K562 (cell line): ENCODE measurements around the gene SEC16A. TPM values are rescaled to one million over a fixed set of nuclear protein-coding genes. Genes with fewer than 3 reads are reported as not detected.

Experiments
- CBX5 ChIP-seq: IDR thresholded peaks from 2 replicates; pipeline ENCODE4 v1.6.1; 2014; ENCODE audit warnings: low read depth, borderline replicate concordance
- CCAR2 ChIP-seq: fragments of 200-400 bp; formaldehyde crosslinking; IDR thresholded peaks from 2 replicates; pipeline ENCODE4 v1.6.1; 2017; ENCODE audit warnings: mild to moderate bottlenecking, low read depth, low read length
- E2F3 ChIP-seq: fragments of 250-450 bp; sonication (Bioruptor Pico); IDR thresholded peaks from 2 replicates; pipeline ENCODE4 v1.4.0; 2020; ENCODE audit warnings: mild to moderate bottlenecking
- GABPA ChIP-seq: fragments of 200-800 bp; sonication (Bioruptor generic); conservative IDR thresholded peaks from 2 replicates; pipeline ENCODE4 v1.6.1; 2016; ENCODE audit warnings: low read depth, missing genetic modification characterization, missing compliant biosample characterization
- NR2C2 ChIP-seq, 2 experiments: fragments of 200-800 bp in 1 of 2; sonication (Bioruptor generic) in 1 of 2; sonication (generic) in 1 of 2; formaldehyde crosslinking in 1 of 2; IDR thresholded peaks; 2 replicates each; pipeline versions ENCODE4 v1.6.1 to v1.8.0; 2016 to 2022; ENCODE audit warnings: mild to moderate bottlenecking in 1 of 2, missing compliant biosample characterization in 1 of 2, missing genetic modification characterization in 1 of 2, missing genetic modification reagents in 1 of 2
- PTRF ChIP-seq: fragments of 450-650 bp; IDR thresholded peaks from 2 replicates; pipeline ENCODE4 v1.6.1; 2016; ENCODE audit warnings: mild to moderate bottlenecking, missing genetic modification characterization, missing compliant biosample characterization
- PTTG1 ChIP-seq: fragments of 450-650 bp; IDR thresholded peaks from 2 replicates; pipeline ENCODE4 v1.6.1; 2016; ENCODE audit warnings: low read depth, mild to moderate bottlenecking, missing genetic modification characterization, missing compliant biosample characterization
- RBM17 ChIP-seq: fragments of 200-400 bp; formaldehyde crosslinking; IDR thresholded peaks from 2 replicates; pipeline ENCODE4 v1.6.1; 2017; ENCODE audit warnings: low read depth, mild to moderate bottlenecking, low read length, borderline replicate concordance
- SETDB1 ChIP-seq: IDR thresholded peaks from one replicate; pipeline ENCODE4 v1.6.1; 2012; ENCODE audit warnings: low read length, control low read depth, inconsistent platforms
- TEAD1 ChIP-seq, 2 experiments: fragments of 450-650 bp in 1 of 2; sonication (generic) in 1 of 2; formaldehyde crosslinking; IDR thresholded peaks; 2 replicates each; pipeline versions ENCODE4 v1.4.0 to v1.8.0; 2020 to 2022; ENCODE audit warnings: mild to moderate bottlenecking in 2 of 2, missing genetic modification reagents in 1 of 2
- YBX1 ChIP-seq: fragments of 450-650 bp; IDR thresholded peaks from 2 replicates; pipeline ENCODE4 v1.7.1; 2016; ENCODE audit warnings: mild to moderate bottlenecking
- ZBTB8A ChIP-seq: fragments of 450-650 bp; IDR thresholded peaks from 2 replicates; pipeline ENCODE4 v1.6.1; 2018; ENCODE audit warnings: mild to moderate bottlenecking, moderate library complexity; ENCODE audit not compliant: partially characterized antibody
- ZNF644 ChIP-seq: fragments of 200-800 bp; sonication (Bioruptor generic); IDR thresholded peaks from 2 replicates; pipeline ENCODE4 v1.6.1; 2016; ENCODE audit warnings: low read depth, missing genetic modification characterization, missing compliant biosample characterization
- ZNF764 ChIP-seq: fragments of 250-450 bp; sonication (Bioruptor Pico); IDR thresholded peaks from 2 replicates; pipeline ENCODE4 v1.4.0; 2020; ENCODE audit warnings: low read depth, mild to moderate bottlenecking, moderate library complexity
- ZSCAN32 ChIP-seq: fragments of 450-650 bp; formaldehyde crosslinking; IDR thresholded peaks from 2 replicates; pipeline ENCODE4 v1.4.0; 2020; ENCODE audit warnings: mild to moderate bottlenecking, moderate library complexity
- polyA plus RNA-seq, 8 experiments: library from polyadenylated mRNA; depleted of rRNA in 4 of 8; stranded (reverse) in 5 of 8; unstranded in 3 of 8; fragments of >200 nt; fragmentation: Nextera tagmentation in 2 of 8; fragmentation: Illumina TruSeq in 1 of 8; extraction: Ambion mirVana in 2 of 8; extraction: Trizol in 1 of 8; gene quantifications; 2 replicates each; pipeline versions ENCODE4 v1.2.1 to v1.2.3, GENCODE V29; 2011 to 2014; ENCODE audit warnings: inconsistent platforms in 1 of 8, missing spikeins in 1 of 8
- total RNA-seq, 7 experiments: library from RNA; depleted of rRNA in 6 of 7; stranded (reverse); fragments of >200 nt in 6 of 7; fragmentation: Illumina TruSeq in 2 of 7; extraction: Trizol in 2 of 7; gene quantifications; 2 replicates each; pipeline versions ENCODE4 v1.2.1 to v1.2.3, GENCODE V29; 2011 to 2021; ENCODE audit warnings: low replicate concordance in 1 of 7
- TF ChIP-seq, protein P1 (sequence below), 3 experiments: fragments of 200-800 bp in 1 of 3; fragments of 250-450 bp in 1 of 3; fragments of 450-650 bp in 1 of 3; sonication (Bioruptor Pico) in 1 of 3; sonication (Bioruptor generic) in 1 of 3; formaldehyde crosslinking in 1 of 3; IDR thresholded peaks; 2 replicates each; pipeline versions ENCODE4 v1.6.1 to v1.8.0; 2016 to 2022; ENCODE audit warnings: mild to moderate bottlenecking in 2 of 3, missing genetic modification characterization in 2 of 3, missing compliant biosample characterization in 1 of 3, moderate library complexity in 1 of 3
- TF ChIP-seq, protein P2 (sequence below): fragments of 450-650 bp; IDR thresholded peaks from 2 replicates; pipeline ENCODE4 v1.6.1; 2017; ENCODE audit warnings: antibody characterized with exemption
- TF ChIP-seq, protein P3 (sequence below): sonication (generic); formaldehyde crosslinking; IDR thresholded peaks from 2 replicates; pipeline ENCODE4 v1.8.0; 2022; ENCODE audit warnings: missing genetic modification reagents, mild to moderate bottlenecking, moderate library complexity, borderline replicate concordance
- TF ChIP-seq, protein P4 (sequence below): IDR thresholded peaks from 2 replicates; pipeline ENCODE4 v1.6.1; 2016; ENCODE audit warnings: missing genetic modification characterization, missing compliant biosample characterization

Gene SEC16A
- total and polyA plus RNA-seq, 9 of the 15 experiments (the other 6 are each of a cell fraction or from before 2014, with no cell fraction given): 8.3 to 62.8 (median 14.0) TPM

DNA sequence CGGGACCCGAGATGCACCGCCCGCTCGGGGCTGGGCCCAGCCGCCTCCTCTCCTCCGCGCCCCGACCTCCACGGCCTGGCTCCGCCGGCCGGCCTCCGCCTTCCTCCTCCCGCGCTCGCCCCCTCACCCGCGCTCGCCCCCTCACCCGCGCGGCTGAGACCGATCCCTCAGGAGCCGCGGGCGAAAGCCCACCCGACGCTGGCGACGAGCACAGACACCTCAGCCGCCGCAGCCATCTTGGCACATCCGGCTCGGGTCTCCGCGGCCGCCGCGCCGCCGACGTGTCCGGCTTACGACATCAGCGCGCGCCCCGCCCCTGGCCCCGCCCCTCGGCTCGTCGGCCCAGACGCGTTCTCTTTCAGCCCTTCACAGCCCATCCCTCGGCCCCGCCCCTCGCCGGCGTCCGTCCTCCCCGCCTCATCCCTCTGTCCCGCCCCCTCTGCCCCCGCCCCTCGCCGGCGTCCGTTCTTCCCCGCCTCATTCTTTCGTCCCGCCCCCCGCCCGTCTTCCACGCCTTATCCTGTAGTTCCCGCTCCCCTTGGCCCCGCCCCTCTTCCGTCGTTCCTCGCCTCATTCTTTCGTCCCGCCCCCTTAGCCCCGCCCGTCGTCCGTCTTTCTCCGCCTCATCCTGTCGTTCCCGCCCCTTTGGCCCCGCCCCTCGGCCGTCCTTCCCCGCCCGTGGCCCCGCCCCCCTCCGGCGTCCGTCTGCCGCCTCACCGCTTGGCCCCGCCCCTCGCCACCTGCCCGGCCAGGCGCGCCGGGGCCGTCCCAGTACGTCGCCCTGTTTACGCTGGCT, at the start of gene SEC16A (continued):
- TF ChIP-seq, protein P1, sequence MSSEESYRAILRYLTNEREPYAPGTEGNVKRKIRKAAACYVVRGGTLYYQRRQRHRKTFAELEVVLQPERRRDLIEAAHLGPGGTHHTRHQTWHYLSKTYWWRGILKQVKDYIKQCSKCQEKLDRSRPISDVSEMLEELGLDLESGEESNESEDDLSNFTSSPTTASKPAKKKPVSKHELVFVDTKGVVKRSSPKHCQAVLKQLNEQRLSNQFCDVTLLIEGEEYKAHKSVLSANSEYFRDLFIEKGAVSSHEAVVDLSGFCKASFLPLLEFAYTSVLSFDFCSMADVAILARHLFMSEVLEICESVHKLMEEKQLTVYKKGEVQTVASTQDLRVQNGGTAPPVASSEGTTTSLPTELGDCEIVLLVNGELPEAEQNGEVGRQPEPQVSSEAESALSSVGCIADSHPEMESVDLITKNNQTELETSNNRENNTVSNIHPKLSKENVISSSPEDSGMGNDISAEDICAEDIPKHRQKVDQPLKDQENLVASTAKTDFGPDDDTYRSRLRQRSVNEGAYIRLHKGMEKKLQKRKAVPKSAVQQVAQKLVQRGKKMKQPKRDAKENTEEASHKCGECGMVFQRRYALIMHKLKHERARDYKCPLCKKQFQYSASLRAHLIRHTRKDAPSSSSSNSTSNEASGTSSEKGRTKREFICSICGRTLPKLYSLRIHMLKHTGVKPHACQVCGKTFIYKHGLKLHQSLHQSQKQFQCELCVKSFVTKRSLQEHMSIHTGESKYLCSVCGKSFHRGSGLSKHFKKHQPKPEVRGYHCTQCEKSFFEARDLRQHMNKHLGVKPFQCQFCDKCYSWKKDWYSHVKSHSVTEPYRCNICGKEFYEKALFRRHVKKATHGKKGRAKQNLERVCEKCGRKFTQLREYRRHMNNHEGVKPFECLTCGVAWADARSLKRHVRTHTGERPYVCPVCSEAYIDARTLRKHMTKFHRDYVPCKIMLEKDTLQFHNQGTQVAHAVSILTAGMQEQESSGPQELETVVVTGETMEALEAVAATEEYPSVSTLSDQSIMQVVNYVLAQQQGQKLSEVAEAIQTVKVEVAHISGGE (CRISPR knock-in tag; IDR thresholded peaks at IDR 0.05): 0 out of 6 replicates have a peak, but pooled peaks of 1 of the 3 experiments have one; percentile 11
- TF ChIP-seq ZNF764: no peak
- no peak for TF ChIP-seq PTTG1 (tag)
- no peak for TF ChIP-seq RBM17
- TF ChIP-seq ZSCAN32 (CRISPR knock-in tag): no peak; the same call in 1 of the 2 replicates
- TF ChIP-seq ZBTB8A: no peak
- no peak for TF ChIP-seq PTRF (tag)
- TF ChIP-seq GABPA (tag): no peak
- no peak for TF ChIP-seq CBX5
- TF ChIP-seq, protein P2, sequence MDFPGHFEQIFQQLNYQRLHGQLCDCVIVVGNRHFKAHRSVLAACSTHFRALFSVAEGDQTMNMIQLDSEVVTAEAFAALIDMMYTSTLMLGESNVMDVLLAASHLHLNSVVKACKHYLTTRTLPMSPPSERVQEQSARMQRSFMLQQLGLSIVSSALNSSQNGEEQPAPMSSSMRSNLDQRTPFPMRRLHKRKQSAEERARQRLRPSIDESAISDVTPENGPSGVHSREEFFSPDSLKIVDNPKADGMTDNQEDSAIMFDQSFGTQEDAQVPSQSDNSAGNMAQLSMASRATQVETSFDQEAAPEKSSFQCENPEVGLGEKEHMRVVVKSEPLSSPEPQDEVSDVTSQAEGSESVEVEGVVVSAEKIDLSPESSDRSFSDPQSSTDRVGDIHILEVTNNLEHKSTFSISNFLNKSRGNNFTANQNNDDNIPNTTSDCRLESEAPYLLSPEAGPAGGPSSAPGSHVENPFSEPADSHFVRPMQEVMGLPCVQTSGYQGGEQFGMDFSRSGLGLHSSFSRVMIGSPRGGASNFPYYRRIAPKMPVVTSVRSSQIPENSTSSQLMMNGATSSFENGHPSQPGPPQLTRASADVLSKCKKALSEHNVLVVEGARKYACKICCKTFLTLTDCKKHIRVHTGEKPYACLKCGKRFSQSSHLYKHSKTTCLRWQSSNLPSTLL: no peak
- no peak for TF ChIP-seq CCAR2
- no peak for TF ChIP-seq E2F3
- no peak for TF ChIP-seq TEAD1 (CRISPR knock-in tag; IDR thresholded peaks at IDR 0.05)
- no peak for TF ChIP-seq YBX1
- TF ChIP-seq, protein P3, sequence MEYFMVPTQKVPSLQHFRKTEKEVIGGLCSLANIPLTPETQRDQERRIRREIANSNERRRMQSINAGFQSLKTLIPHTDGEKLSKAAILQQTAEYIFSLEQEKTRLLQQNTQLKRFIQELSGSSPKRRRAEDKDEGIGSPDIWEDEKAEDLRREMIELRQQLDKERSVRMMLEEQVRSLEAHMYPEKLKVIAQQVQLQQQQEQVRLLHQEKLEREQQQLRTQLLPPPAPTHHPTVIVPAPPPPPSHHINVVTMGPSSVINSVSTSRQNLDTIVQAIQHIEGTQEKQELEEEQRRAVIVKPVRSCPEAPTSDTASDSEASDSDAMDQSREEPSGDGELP (CRISPR knock-in tag): no peak
- TF ChIP-seq ZNF644 (tag): no peak
- TF ChIP-seq, protein P4, sequence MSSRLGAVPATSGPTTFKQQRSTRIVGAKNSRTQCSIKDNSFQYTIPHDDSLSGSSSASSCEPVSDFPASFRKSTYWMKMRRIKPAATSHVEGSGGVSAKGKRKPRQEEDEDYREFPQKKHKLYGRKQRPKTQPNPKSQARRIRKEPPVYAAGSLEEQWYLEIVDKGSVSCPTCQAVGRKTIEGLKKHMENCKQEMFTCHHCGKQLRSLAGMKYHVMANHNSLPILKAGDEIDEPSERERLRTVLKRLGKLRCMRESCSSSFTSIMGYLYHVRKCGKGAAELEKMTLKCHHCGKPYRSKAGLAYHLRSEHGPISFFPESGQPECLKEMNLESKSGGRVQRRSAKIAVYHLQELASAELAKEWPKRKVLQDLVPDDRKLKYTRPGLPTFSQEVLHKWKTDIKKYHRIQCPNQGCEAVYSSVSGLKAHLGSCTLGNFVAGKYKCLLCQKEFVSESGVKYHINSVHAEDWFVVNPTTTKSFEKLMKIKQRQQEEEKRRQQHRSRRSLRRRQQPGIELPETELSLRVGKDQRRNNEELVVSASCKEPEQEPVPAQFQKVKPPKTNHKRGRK: no peak
- TF ChIP-seq NR2C2 (CRISPR knock-in tag; IDR thresholded peaks at IDR 0.05): no peak
- no peak for TF ChIP-seq NR2C2 (tag; IDR thresholded peaks at IDR 0.05)
- TF ChIP-seq SETDB1: no peak
